Stimulated activated memory B cell treated with anti-CD40 and anti-IgM and Interleukin-4, amounts not matched to agents 10 μg/mL and 1 μg/mL and 100 μg/mL, for 72 hours (primary cell): Measurements from ENCODE around the gene NCLN.
"Not testable (repeated sequence)": the region's sequence is repeated elsewhere in the genome, so short reads cannot be mapped to it uniquely, and the experiment has no call there.

Experiments
- ATAC-seq: fragments of 150-1000 bp; cut with Tn5 transposase; 2 replicates; pipeline ENCODE4 v1.10.0; 2021
- H3K27ac Mint-ChIP-seq: one replicate; pipeline ENCODE4 v1.8.0; 2022; ENCODE audit warnings: mild to moderate bottlenecking, mixed read lengths
- H3K27me3 Mint-ChIP-seq: one replicate; pipeline ENCODE4 v1.8.0; 2022; ENCODE audit warnings: mixed read lengths
- H3K36me3 Mint-ChIP-seq: one replicate; pipeline ENCODE4 v1.8.0; 2022; ENCODE audit warnings: mixed read lengths
- H3K4me1 Mint-ChIP-seq: one replicate; pipeline ENCODE4 v1.8.0; 2022; ENCODE audit warnings: mixed read lengths
- H3K4me3 Mint-ChIP-seq: one replicate; pipeline ENCODE4 v1.8.0; 2022; ENCODE audit warnings: mild to moderate bottlenecking, moderate library complexity, mixed read lengths
- H3K9me3 Mint-ChIP-seq: one replicate; pipeline ENCODE4 v1.8.0; 2022; ENCODE audit warnings: mixed read lengths

NCLN gene

GRCh38 chr19:3186891-3187661 is 1.3 kb downstream of the NCLN start:
- peak overlapping the region; percentile 94 for H3K4me3 Mint-ChIP-seq
- peak overlapping the region; percentile 85 for H3K27ac Mint-ChIP-seq
- peaks cover 66% of the 10 kb centered on the region for H3K4me1 Mint-ChIP-seq
- peaks cover 26% of the 10 kb centered on the region for H3K36me3 Mint-ChIP-seq
- H3K27me3 Mint-ChIP-seq, result no peaks in the 10 kb centered on the region
- H3K9me3 Mint-ChIP-seq, result no peaks in the 10 kb centered on the region
- ATAC-seq, result no peak

GRCh38 chr19:3187662-3188511 is 2.2 kb downstream of the NCLN start:
- Mint-ChIP-seq H3K27ac (peak overlapping the region; percentile 85), H3K4me3 (peak overlapping the region; percentile 94), H3K27me3 (no peaks in the 10 kb centered on the region), H3K9me3 (no peaks in the 10 kb centered on the region), H3K36me3 (peaks cover 26% of the 10 kb centered on the region), H3K4me1 (peaks cover 62% of the 10 kb centered on the region)
- ATAC-seq, result no peak

- ATAC-seq, result no peak
- H3K4me1 Mint-ChIP-seq, result peaks cover 52% of the 10 kb centered on the region
- H3K27me3 Mint-ChIP-seq, result no peaks in the 10 kb centered on the region
- H3K4me3 Mint-ChIP-seq, result peak overlapping the region; percentile 48
- peak overlapping the region; percentile 21 for H3K27ac Mint-ChIP-seq
- peaks cover 30% of the 10 kb centered on the region for H3K36me3 Mint-ChIP-seq
- no peaks in the 10 kb centered on the region for H3K9me3 Mint-ChIP-seq
Observed at GRCh38 chr19:3188627-3189596, 3.2 kb downstream of the NCLN start.

GRCh38 chr19:3189702-3190469 is 4.2 kb downstream of the NCLN start:
- Mint-ChIP-seq H3K27ac (no peak overlapping the region), H3K27me3 (no peaks in the 10 kb centered on the region), H3K36me3 (peaks cover 33% of the 10 kb centered on the region), H3K4me1 (peaks cover 42% of the 10 kb centered on the region), H3K9me3 (no peaks in the 10 kb centered on the region), H3K4me3 (no peak overlapping the region)
- no peak for ATAC-seq

- no peaks in the 10 kb centered on the region for H3K9me3 Mint-ChIP-seq
- H3K4me3 Mint-ChIP-seq, result no peak overlapping the region
- ATAC-seq, result no peak
- H3K27ac Mint-ChIP-seq, result no peak overlapping the region
- peaks cover 37% of the 10 kb centered on the region for H3K4me1 Mint-ChIP-seq
- H3K27me3 Mint-ChIP-seq, result no peaks in the 10 kb centered on the region
- peaks cover 34% of the 10 kb centered on the region for H3K36me3 Mint-ChIP-seq
Observed at GRCh38 chr19:3190470-3190770, 4.7 kb downstream of the NCLN start.

GRCh38 chr19:3190921-3191805 is 5.4 kb downstream of the NCLN start:
- Mint-ChIP-seq H3K4me1 (peaks cover 37% of the 10 kb centered on the region), H3K36me3 (peaks cover 34% of the 10 kb centered on the region), H3K9me3 (no peaks in the 10 kb centered on the region), H3K27me3 (no peaks in the 10 kb centered on the region), H3K27ac (no peak overlapping the region), H3K4me3 (no peak overlapping the region)
- ATAC-seq, result no peak

GRCh38 chr19:3191806-3192104 is 6.0 kb downstream of the NCLN start:
- peaks cover 34% of the 10 kb centered on the region for H3K36me3 Mint-ChIP-seq
- H3K4me1 Mint-ChIP-seq, result peaks cover 33% of the 10 kb centered on the region

GRCh38 chr19:3192228-3192635 is 6.5 kb downstream of the NCLN start:
- no peak overlapping the region for H3K4me3 Mint-ChIP-seq
- no peak for ATAC-seq
- H3K27me3 Mint-ChIP-seq, result no peaks in the 10 kb centered on the region
- H3K4me1 Mint-ChIP-seq, result peaks cover 28% of the 10 kb centered on the region
- no peaks in the 10 kb centered on the region for H3K9me3 Mint-ChIP-seq
- no peak overlapping the region for H3K27ac Mint-ChIP-seq
- peaks cover 34% of the 10 kb centered on the region for H3K36me3 Mint-ChIP-seq

More at GRCh38 chr19:3191806-3192104, 6.0 kb downstream of the NCLN start:
- H3K27ac Mint-ChIP-seq, H3K27me3 Mint-ChIP-seq, ATAC-seq, H3K4me3 Mint-ChIP-seq, H3K9me3 Mint-ChIP-seq: not testable (repeated sequence)

GRCh38 chr19:3192684-3193083 is 7.0 kb downstream of the NCLN start:
- H3K27ac Mint-ChIP-seq, result no peak overlapping the region

GRCh38 chr19:3193256-3194105 is 7.8 kb downstream of the NCLN start:
- H3K27me3 Mint-ChIP-seq, result no peaks in the 10 kb centered on the region
- H3K36me3 Mint-ChIP-seq, result peaks cover 29% of the 10 kb centered on the region
- H3K27ac Mint-ChIP-seq, result no peak overlapping the region
- H3K4me3 Mint-ChIP-seq, result no peak overlapping the region
- peak; percentile 27 for ATAC-seq
- no peaks in the 10 kb centered on the region for H3K9me3 Mint-ChIP-seq
- H3K4me1 Mint-ChIP-seq, result peaks cover 16% of the 10 kb centered on the region

More at GRCh38 chr19:3192684-3193083, 7.0 kb downstream of the NCLN start:
- H3K4me3 Mint-ChIP-seq, result no peak overlapping the region
- H3K27me3 Mint-ChIP-seq, result no peaks in the 10 kb centered on the region
- no peak for ATAC-seq
- no peaks in the 10 kb centered on the region for H3K9me3 Mint-ChIP-seq
- H3K36me3 Mint-ChIP-seq, result peaks cover 34% of the 10 kb centered on the region
- H3K4me1 Mint-ChIP-seq, result peaks cover 24% of the 10 kb centered on the region

GRCh38 chr19:3194106-3195087 is 8.7 kb downstream of the NCLN start:
- Mint-ChIP-seq H3K9me3 (no peaks in the 10 kb centered on the region), H3K4me1 (peaks cover 7% of the 10 kb centered on the region), H3K27ac (no peak overlapping the region), H3K36me3 (peaks cover 22% of the 10 kb centered on the region), H3K27me3 (no peaks in the 10 kb centered on the region), H3K4me3 (no peak overlapping the region)
- no peak for ATAC-seq
